DMS153 (cell line): ENCODE results near the gene METTL27.
"Not testable (repeated sequence)": the region's sequence is repeated elsewhere in the genome, so short reads cannot be mapped to it uniquely, and the experiment has no call there.

ENCODE experiments used
- DNase-seq: peaks from one replicate; lab custom pipeline; 2025; lab: John Stamatoyannopoulos, UW

The METTL27 gene

GRCh38 chr7:73869011-73869798, 26.9 kb upstream of the METTL27 start:
- DNase-seq: no peak

GRCh38 chr7:73866446-73866767, 24.1 kb upstream of the METTL27 start:
- no peak for DNase-seq

- no peak for DNase-seq
Observed at GRCh38 chr7:73865738-73866445, 23.6 kb upstream of the METTL27 start.

GRCh38 chr7:73864981-73865711, 22.8 kb upstream of the METTL27 start:
- no peak for DNase-seq

DNA sequence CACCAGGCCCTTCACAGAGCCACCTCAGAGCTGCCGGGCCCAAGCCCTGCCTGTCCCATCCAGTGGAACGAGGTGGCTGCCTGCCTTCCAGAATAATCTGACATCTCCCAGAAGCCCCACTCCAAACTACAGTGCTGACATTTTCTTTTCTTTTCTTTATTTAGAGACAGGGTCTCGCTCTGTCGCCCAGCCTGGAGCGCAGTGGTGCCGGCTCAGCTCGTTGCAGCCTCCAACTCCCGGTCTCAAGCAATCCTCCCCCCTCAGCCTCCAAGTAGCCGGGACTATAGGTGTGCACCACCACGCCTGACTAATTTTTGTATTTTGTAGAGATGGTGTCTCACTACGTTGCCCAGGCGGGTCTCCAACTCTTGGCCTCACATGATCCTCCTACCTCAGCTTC, 19.0 kb upstream of the METTL27 start:
- DNase-seq: no peak

DNA sequence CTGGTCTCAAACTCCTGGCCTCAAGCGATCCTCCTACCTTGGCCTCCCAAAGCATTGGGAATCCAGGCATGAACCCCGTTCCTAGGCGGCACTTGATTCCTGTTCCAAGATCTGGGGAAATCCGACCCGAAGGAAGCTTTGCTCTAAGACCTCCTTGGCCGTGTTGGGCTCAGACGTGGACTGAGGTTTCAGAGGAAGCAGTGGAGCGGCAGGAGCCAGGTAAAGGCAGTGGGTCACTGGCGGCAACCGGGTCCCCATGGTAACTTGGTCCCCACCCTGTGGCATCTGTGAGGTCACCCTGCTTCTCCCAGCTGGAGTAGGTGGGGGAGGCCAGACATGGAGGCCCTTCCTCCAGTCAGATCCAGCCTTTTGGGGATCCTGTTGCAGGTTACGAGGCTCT, 18.5 kb upstream of the METTL27 start, which contains the start of gene TMEM270:
TMEM270 (plus strand) TSS at position 301 of the 400 bp plus-strand sequence; CDS start at position 337, 36 bp downstream.
- no peak for DNase-seq

DNA sequence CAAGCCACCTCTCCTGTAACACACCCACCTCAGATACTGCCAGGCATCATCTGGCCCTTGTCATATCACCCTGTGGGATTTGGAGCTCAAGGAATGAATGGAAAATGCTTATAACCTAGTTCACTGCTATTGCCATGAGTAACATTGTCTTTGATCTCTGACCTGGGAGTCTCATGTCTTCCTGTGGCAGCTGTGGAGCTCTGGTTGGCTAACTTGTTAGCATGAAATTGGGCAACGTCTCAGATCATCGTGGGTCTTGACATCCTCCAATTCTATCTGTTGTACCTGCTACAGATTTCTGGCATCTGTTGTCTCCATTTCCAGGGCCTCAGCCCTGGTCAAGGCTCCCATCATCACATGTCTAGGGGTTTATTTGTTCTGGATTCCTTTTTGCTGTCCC, 16.5 kb upstream of the METTL27 start:
- DNase-seq: no peak

DNA sequence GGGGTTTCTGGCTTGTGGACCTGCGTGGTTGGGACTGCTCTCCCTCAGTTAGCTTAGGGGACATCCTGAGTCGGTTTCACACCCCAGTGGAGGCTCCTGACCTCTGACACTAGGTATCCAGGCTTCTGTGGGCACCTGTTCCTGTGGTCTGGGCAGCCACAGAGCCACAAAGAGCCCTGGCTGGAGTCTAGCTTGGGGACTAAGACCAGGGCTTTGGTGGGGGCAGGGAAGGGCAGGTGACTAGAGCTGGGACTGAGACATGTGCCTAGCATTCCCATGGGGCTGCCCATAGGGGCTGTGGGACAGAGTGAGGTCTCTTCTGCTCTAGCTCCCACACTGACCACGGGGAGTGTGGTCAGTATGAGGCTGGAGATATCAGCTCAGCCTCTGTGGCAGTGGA, 14.6 kb upstream of the METTL27 start:
- no peak for DNase-seq

DNA sequence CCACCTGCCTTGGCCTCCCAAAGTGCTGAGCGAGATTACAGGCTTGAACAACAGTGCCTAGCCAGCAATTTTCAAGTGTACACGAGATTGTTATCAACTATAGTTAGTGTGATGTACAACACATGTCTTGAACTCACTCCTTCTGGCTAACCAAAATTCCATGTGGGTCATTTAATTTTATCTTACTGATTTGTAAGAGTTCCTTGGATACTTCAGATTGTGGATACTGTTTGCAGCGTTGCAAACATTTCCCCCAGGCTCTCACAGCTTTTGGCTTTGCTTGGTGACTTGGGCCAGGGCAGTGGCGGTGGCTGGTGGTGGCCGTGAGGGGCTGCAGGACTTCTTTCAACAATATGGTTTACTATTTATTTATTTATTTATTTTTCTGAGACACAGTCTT, 10.2 kb upstream of the METTL27 start:
- no peak for DNase-seq

- DNase-seq: peak; percentile 32
Observed at GRCh38 chr7:73851410-73852338, 9.4 kb upstream of the METTL27 start.

- DNase-seq: peak; percentile 43
Observed at GRCh38 chr7:73850781-73851207, 8.5 kb upstream of the METTL27 start.

GRCh38 chr7:73847941-73848723, 5.8 kb upstream of the METTL27 start:
- no peak for DNase-seq

DNA sequence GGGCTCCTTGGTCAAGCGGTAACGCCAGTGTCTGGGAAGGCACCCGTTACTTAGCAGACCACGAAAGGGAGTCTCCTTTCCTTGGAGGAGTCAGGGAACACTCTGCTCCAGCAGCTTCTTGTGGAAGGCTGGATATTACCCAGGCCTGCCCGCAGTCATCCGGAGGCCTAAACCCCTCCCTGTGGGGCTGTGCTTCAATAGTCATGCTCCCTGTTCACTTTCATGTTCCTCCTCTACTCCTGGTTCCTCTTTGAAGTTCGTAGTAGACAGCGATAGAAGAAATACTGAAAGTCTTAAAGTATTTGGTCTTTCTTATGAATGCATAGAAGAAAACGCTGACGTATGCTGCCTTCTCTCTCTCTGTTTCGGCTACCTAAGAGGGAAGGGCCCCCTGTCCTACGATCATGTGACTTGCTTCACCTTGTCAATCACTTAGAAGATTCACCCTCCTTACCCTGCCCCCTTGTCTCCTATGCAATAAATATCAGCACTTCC, 3.4 kb upstream of the METTL27 start:
- not testable (repeated sequence) for DNase-seq

GRCh38 chr7:73844848-73845460, 2.6 kb upstream of the METTL27 start:
- no peak for DNase-seq

DNA sequence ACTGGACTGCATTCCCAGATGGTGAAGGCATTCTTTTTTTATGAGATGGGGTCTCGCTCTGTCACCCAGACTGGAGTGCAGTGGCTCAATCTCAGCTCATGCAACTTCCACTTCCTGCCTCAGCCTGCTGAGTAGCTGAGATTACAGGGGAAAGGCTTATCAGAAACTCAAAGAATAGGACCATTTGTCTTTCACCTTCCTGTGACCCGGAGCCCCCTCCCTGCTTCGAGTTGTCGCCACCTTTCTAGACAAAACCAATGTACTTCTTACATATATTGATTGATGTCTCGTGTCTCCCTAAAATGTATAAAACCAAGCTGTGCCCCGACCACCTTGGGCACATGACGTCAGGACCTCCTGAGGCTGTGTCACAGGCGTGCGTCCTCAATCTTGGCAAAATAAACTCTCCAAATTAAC, 1.8 kb upstream of the METTL27 start:
- DNase-seq: no peak

DNA sequence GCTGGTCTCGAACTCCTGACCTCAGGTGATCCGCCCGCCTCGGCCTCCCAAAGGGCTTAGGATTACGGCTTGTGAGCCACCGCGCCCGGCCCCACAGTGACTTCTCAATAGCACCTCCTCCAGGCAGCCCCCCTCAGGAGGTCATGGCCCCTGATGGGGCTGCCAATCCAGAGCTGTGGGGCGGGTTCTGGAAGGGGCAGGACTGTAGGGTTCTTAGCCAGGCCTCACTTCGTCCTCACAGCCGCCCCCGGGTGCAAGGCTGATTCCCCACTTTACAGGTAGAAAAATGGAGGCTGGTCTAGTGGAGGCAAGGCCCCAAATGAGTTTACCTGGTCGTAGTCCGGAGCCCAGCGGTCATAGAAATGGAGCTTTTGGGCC, 638 bp downstream of the METTL27 start:
- DNase-seq: no peak

DNA sequence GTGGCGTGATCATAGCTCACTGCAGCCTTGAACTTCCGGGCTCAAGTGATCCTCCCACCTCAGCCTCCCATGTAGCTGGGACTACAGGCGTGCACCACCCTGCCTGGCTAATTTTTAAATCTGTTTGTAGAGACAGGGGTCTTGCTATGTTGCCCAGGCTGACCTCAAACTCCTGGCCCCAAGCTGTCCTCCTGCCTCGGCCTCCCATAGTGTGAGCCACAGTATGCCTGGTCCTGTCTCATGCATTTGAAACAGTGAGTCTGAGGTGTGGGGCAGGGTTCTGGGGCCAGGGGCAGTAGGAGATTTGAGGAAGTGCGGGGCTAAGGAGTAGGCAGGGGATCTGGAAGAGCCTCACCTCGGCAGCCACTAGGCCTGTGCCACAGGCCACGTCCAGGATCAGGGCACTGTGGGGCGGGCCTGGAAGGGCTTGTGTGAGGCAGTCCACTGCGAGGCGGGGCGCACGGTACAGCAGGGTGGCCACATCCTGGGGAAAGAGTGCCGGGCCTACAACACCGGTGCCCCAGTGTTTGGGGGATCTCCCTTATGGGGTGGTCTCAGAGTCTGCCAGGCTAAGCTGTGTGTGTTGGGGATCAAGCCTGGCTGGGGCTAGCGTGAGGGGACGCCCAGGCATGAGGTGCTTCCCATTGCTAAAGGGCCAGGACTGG, 1.5 kb downstream of the METTL27 start:
- DNase-seq: no peak

DNA sequence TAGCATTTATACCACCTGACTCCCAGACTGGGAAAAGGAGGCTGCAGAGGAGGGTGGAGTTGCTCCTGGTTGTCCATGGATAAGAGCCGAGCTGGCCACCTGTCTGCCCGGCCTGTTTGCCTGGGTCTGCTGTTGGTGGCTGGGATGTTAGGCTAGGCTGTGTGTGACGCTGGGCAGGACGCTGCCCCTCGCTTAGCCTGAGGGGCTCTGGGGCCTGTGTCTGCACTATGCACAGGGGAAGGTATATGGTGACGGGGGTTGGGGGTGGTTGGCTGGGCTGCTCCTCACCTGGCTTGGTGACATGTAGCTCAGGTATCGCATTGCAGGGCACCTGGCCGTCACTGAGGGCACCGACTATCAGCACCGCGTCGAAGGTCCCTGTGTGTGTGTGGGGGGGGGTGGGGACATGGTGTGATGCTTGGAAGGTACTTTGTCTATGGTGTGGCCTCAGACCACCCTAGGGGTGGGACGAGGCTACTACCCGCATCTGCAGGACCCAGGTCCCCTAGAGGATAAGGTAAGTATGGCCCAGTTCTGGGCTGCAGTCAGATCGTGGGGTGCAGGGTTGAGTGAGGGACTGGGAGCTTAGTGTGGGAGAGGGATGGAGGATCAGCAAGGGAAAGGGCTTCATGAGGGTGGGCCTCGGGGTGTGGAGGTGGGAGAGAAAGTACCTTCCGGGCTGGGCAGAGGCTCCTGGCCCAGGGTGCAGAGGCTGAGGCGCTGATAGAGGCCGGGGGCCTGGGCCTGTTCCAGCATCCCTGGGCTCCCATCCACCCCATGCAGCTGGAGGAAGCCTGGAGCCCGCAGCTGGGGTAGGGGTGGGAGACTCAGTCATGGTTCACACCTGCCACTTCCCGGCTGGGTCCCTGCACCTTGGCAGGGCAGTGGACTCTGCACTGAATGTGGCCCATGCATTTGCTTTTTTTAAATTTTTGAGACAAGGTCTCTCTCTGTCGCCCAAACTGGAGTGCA, 2.3 kb downstream of the METTL27 start:
- no peak for DNase-seq

DNA sequence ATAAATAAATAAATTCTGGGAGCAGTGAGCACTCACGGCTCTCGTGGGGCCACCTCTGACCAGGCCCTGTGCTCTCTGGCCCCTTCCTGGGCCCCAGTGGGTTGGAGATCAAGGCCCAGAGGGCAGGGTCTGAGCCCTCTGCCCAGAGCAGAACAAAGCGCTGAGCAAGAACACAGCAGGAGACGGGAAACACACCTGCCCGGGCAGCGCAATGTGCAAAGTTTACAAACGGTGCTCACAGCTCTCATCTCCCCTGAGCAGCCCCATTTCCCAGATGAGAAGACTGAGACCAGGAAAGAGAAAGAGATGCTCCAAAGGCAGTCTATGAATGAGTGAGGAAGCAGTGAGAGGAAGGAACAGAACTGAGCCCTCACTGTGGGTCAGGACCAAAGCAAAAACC, 3.0 kb downstream of the METTL27 start:
- no peak for DNase-seq
